Measurements from ENCODE around the gene CSGALNACT2.

GRCh38 chr10:43118631-43119415 is 19.4 kb upstream of the CSGALNACT2 start:
- TF ChIP-seq CTCF (IDR thresholded peaks at IDR 0.05 in 2 of 3, conservative IDR thresholded peaks at IDR 0.05 in 1 of 3; ENCODE audit: control insufficient read depth in 2 of 3, extremely low read depth in 1 of 3, insufficient read depth in 1 of 3, low read depth in 3 of 3, low read length in 3 of 3) (no peak), NFIC (IDR thresholded peaks at IDR 0.05; ENCODE audit: low read depth, low read length) (no peak), BHLHE40 (IDR thresholded peaks at IDR 0.05; ENCODE audit: borderline replicate concordance in 1 of 2, low read depth in 2 of 2, low read length in 1 of 2) (no peak), ATF3 (IDR thresholded peaks at IDR 0.05; ENCODE audit: borderline replicate concordance, extremely low read depth, low read depth, low read length) (no peak), CBFB (IDR thresholded peaks at IDR 0.05; ENCODE audit: low read depth) (no peak), BACH1 (IDR thresholded peaks at IDR 0.05; ENCODE audit: borderline replicate concordance) (no peak), SREBF1 (IDR thresholded peaks at IDR 0.05; ENCODE audit: low read length) (no peak), TAF1 (IDR thresholded peaks at IDR 0.05; ENCODE audit: borderline replicate concordance, low read depth, low read length) (no peak), YY1 (IDR thresholded peaks at IDR 0.05; ENCODE audit: low read depth, low read length) (no peak)
